OCI-LY7 (cell line): ENCODE results near the gene DCTN3. TPM values are rescaled to one million over a fixed set of nuclear protein-coding genes. Genes with fewer than 3 reads are reported as not detected.

Source experiments
- BruUV-seq: library from RNA; stranded (reverse); fragments of 400-500 nt; replicated peaks from 2 replicates; lab custom pipeline; 2021; lab: Mats Ljungman, UMichigan
- CTCF ChIA-PET: fragments of 300-600 bp; sonication (Branson Sonifier 250); formaldehyde crosslinking; loops from one replicate; lab custom pipeline; 2022; ENCODE audit warnings: antibody characterized with exemption; ENCODE audit not compliant: unreplicated experiment; lab: Charles Lee
- POLR2A ChIA-PET: fragments of 300-600 bp; sonication (Branson Sonifier 250); formaldehyde crosslinking; loops from one replicate; lab custom pipeline; 2022; ENCODE audit warnings: antibody characterized with exemption; lab: Charles Lee
- DNase-seq: peaks from one replicate; pipeline ENCODE4 v3.0.0-alpha.2; 2015; ENCODE audit warnings: low spot score
- H2AFZ ChIP-seq: fragments of 200-600 bp; sonication (generic), shearing (Covaris generic); 2 replicates; pipeline ENCODE4 v1.6.1; 2014; ENCODE audit warnings: mild to moderate bottlenecking, antibody characterized with exemption, low read length, moderate library complexity
- H3K27ac ChIP-seq: fragments of 200-600 bp; sonication (generic); 2 replicates; pipeline ENCODE4 v1.5.1; 2014; ENCODE audit warnings: mixed run types, low read depth, mild to moderate bottlenecking, moderate library complexity, low read length, inconsistent platforms; ENCODE audit not compliant: poor library complexity, severe bottlenecking
- H3K36me3 ChIP-seq: fragments of 200-600 bp; sonication (generic); 2 replicates; pipeline ENCODE4 v1.6.1; 2014; ENCODE audit warnings: mild to moderate bottlenecking, antibody characterized with exemption, low read length, moderate library complexity, mixed read lengths; ENCODE audit not compliant: insufficient read depth
- H3K4me1 ChIP-seq: fragments of 200-600 bp; sonication (generic); 2 replicates; pipeline ENCODE4 v1.5.1; 2014; ENCODE audit warnings: mild to moderate bottlenecking, low read length; ENCODE audit not compliant: insufficient read depth, poor library complexity, severe bottlenecking
- H3K4me2 ChIP-seq: fragments of 200-600 bp; sonication (generic); 2 replicates; pipeline ENCODE4 v1.6.1; 2014; ENCODE audit warnings: mild to moderate bottlenecking, low read length
- H3K4me3 ChIP-seq: fragments of 200-600 bp; sonication (generic); 2 replicates; pipeline ENCODE4 v1.5.1; 2014; ENCODE audit warnings: mild to moderate bottlenecking, low read depth, low read length; ENCODE audit not compliant: poor library complexity, severe bottlenecking
- H3K79me2 ChIP-seq: fragments of 200-600 bp; sonication (generic); 2 replicates; pipeline ENCODE4 v1.6.1; 2016; ENCODE audit warnings: low read depth, mild to moderate bottlenecking, low read length, moderate library complexity, mixed read lengths; ENCODE audit not compliant: insufficient read depth
- H3K9me2 ChIP-seq: fragments of 200-600 bp; sonication (generic); 2 replicates; pipeline ENCODE4 v1.6.1; 2016; ENCODE audit warnings: mild to moderate bottlenecking, low read length, mixed read lengths; ENCODE audit not compliant: insufficient read depth
- H3K9me3 ChIP-seq: fragments of 200-600 bp; sonication (generic); 2 replicates; pipeline ENCODE4 v1.6.1; 2014; ENCODE audit warnings: mild to moderate bottlenecking, mixed run types, low read length, mixed read lengths
- H4K20me1 ChIP-seq: fragments of 200-600 bp; sonication (generic); 2 replicates; pipeline ENCODE4 v1.6.1; 2014; ENCODE audit warnings: mild to moderate bottlenecking, antibody characterized with exemption, low read length, moderate library complexity, mixed read lengths; ENCODE audit not compliant: insufficient read depth
- EZH2phosphoT487 ChIP-seq: fragments of 200-600 bp; sonication (generic); IDR thresholded peaks from 2 replicates; pipeline ENCODE4 v1.6.1; 2018; ENCODE audit warnings: low read depth, borderline replicate concordance, mild to moderate bottlenecking, mixed run types, antibody characterized with exemption, low read length, moderate library complexity, mixed read lengths
- intact Hi-C: fragments of 100-400 bp; cut with micrococcal nuclease; formaldehyde crosslinking; loops from one replicate; pipeline ENCODE4 v1.10.0; 2022; ENCODE audit not compliant: unreplicated experiment
- total RNA-seq, 2 experiments: library from RNA; depleted of rRNA in 1 of 2; stranded (reverse); fragments of >200 nt in 1 of 2; shearing (Covaris generic) in 1 of 2; gene quantifications; 2 replicates each; pipeline ENCODE4 v1.2.3, GENCODE V29; 2014 to 2022
- TF ChIP-seq, protein P1 (sequence below): fragments of 200-600 bp; sonication (generic); conservative IDR thresholded peaks from 2 replicates; pipeline ENCODE4 v1.5.1; 2014; ENCODE audit warnings: mild to moderate bottlenecking, antibody characterized with exemption, low read length, moderate library complexity, mixed read lengths

Gene DCTN3
- total RNA-seq, 2 experiments from 2014 or later = 79.7 to 84.2 TPM

DNA sequence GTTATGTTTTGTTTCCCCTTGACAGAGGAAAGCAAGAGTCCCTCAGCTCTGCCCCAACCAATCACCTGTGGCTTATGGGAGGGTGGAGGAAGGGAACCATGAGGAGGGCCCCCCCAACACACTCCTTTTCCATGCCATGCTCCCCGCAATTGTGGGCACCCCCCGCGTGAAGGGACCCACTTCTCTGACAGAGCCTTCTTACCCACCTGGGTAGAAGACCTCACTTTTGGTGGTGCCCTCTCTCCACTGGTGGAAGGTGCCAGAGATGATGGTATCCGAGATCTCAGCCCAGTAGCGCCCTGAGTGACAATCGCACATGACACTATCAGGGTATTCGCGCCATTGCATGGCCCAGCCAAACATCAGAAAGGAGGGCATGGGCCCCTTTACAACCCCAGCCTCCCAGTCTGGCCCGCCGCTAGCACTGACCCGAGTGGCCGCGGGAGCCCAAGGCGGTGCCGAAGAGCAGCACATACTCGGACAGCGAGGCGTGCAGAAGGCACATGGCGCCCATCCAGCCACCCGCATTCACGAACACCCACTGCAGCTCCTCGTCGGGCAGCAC lies 16.6 kb upstream of the DCTN3 start:
- 0 out of 2 replicates have a peak, but pooled peaks cover 1% of the 10 kb centered on the region for H4K20me1 ChIP-seq
- H3K4me1 ChIP-seq = peaks cover 24% of the 10 kb centered on the region
- peak; percentile 36 for DNase-seq
- peak overlapping the region; percentile 86; the same call in 1 of the 2 replicates for H2AFZ ChIP-seq
- CTCF ChIA-PET = interaction anchor here (4.5 kb wide), 1 partner anchor 11 kb away, joined by 35 read pairs; the partner anchor contains the start of gene GALT
- peaks cover 20% of the 10 kb centered on the region for H3K79me2 ChIP-seq
- no peak for TF ChIP-seq EZH2phosphoT487
- TF ChIP-seq, protein P1, sequence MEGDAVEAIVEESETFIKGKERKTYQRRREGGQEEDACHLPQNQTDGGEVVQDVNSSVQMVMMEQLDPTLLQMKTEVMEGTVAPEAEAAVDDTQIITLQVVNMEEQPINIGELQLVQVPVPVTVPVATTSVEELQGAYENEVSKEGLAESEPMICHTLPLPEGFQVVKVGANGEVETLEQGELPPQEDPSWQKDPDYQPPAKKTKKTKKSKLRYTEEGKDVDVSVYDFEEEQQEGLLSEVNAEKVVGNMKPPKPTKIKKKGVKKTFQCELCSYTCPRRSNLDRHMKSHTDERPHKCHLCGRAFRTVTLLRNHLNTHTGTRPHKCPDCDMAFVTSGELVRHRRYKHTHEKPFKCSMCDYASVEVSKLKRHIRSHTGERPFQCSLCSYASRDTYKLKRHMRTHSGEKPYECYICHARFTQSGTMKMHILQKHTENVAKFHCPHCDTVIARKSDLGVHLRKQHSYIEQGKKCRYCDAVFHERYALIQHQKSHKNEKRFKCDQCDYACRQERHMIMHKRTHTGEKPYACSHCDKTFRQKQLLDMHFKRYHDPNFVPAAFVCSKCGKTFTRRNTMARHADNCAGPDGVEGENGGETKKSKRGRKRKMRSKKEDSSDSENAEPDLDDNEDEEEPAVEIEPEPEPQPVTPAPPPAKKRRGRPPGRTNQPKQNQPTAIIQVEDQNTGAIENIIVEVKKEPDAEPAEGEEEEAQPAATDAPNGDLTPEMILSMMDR = no peak
- H3K4me2 ChIP-seq = peak overlapping the region; percentile 92
- POLR2A ChIA-PET = interaction anchor here (0.6 to 7.3 kb wide), 7 partner anchors 10 to 1226 kb away, joined by 3 to 66 read pairs (median 5); partner anchors contain the start of genes DCTN3, GALT and RPP25L
- H3K4me3 ChIP-seq = peak overlapping the region; percentile 86
- H3K9me3 ChIP-seq = no peaks in the 10 kb centered on the region
- intact Hi-C loops = no loop called here
- H3K36me3 ChIP-seq = peaks cover 21% of the 10 kb centered on the region; the same call in 1 of the 2 replicates
- BruUV-seq = no TSS peak
- peak overlapping the region; percentile 48 for H3K27ac ChIP-seq
- H3K9me2 ChIP-seq = no peaks in the 10 kb centered on the region

DNA sequence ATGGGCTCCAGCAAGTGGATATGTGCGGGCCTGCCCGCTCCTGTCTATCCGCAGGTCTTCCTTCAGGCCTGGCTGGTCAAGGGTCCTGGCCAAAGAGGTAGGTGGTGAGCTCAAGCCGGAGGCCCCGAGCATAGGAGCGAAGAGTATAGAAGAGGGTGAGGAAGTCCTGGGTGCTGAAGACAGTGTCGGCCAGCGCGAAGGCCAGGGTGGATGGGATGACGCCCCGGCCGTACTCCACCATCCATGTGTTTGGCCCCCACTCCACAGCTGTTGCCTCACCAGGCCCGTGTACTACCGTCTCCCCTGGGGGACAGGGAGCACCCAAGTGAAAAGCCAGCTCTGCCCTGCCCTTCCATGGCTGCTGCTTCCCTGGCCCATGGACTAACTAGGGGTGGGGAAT lies 15.3 kb upstream of the DCTN3 start:
- Histone ChIP-seq H3K4me3 (peak overlapping the region; percentile 86), H3K4me2 (peak overlapping the region; percentile 92)
- CTCF ChIA-PET = interaction anchor here (1.0 to 4.5 kb wide), 2 partner anchors 12 to 16 kb away, joined by 3 to 35 read pairs; partner anchors contain the start of genes DCTN3 and GALT

More for the DNA sequence above, 15.3 kb upstream of the DCTN3 start:
- H3K4me1 ChIP-seq = peaks cover 24% of the 10 kb centered on the region
- TF ChIP-seq, protein P1 = no peak
- no peaks in the 10 kb centered on the region for H3K9me3 ChIP-seq
- BruUV-seq = no TSS peak
- H3K36me3 ChIP-seq = peaks cover 21% of the 10 kb centered on the region; the same call in 1 of the 2 replicates
- POLR2A ChIA-PET = interaction anchor here (0.6 to 7.3 kb wide), 5 partner anchors 12 to 308 kb away, joined by 3 to 66 read pairs (median 12); partner anchors contain the start of genes DCTN3, GALT and RPP25L
- no peak overlapping the region for H2AFZ ChIP-seq
- H3K79me2 ChIP-seq = peaks cover 20% of the 10 kb centered on the region
- no peaks in the 10 kb centered on the region for H3K9me2 ChIP-seq
- intact Hi-C loops = no loop called here
- H4K20me1 ChIP-seq = 0 out of 2 replicates have a peak, but pooled peaks cover 5% of the 10 kb centered on the region
- no peak overlapping the region for H3K27ac ChIP-seq
- DNase-seq = no peak
